SK-N-SH treated with all-trans-retinoic acid at 6 μM for 48 hours (cell line): Measurements from ENCODE around the gene SDK1.

Source experiments
- ATAC-seq: fragments of 200-7000 bp; cut with Tn5 transposase; 3 replicates; pipeline ENCODE4 v1.9.1; 2020; ENCODE audit warnings: mild to moderate bottlenecking, moderate library complexity
- BACH2 ChIP-seq: fragments of 250-450 bp; sonication (Bioruptor Pico); IDR thresholded peaks from 2 replicates; pipeline ENCODE4 v1.9.0; 2021; ENCODE audit warnings: mild to moderate bottlenecking, borderline replicate concordance
- CSDC2 ChIP-seq: fragments of 250-450 bp; sonication (Bioruptor Pico); IDR thresholded peaks from 2 replicates; pipeline ENCODE4 v1.5.0; 2020; ENCODE audit warnings: mild to moderate bottlenecking, moderate library complexity
- CSRNP3 ChIP-seq: fragments of 250-450 bp; sonication (Bioruptor Pico); IDR thresholded peaks from 2 replicates; pipeline ENCODE4 v1.5.1; 2021; ENCODE audit warnings: mild to moderate bottlenecking, moderate library complexity
- ESRRG ChIP-seq: fragments of 250-450 bp; sonication (Bioruptor Pico); IDR thresholded peaks from 2 replicates; pipeline ENCODE4 v1.6.1; 2021; ENCODE audit warnings: mild to moderate bottlenecking
- ISL1 ChIP-seq: fragments of 250-450 bp; sonication (Bioruptor Pico); IDR thresholded peaks from 2 replicates; pipeline ENCODE4 v2.1.2; 2022; ENCODE audit warnings: mild to moderate bottlenecking, moderate library complexity
- PATZ1 ChIP-seq: fragments of 250-450 bp; sonication (Bioruptor Pico); IDR thresholded peaks from 2 replicates; pipeline ENCODE4 v1.8.0; 2020; ENCODE audit warnings: mild to moderate bottlenecking, moderate library complexity, borderline replicate concordance
- PPARA ChIP-seq: fragments of 250-450 bp; sonication (Bioruptor Pico); IDR thresholded peaks from 2 replicates; pipeline ENCODE4 v1.5.0; 2020; ENCODE audit warnings: mild to moderate bottlenecking, borderline replicate concordance
- SNAI2 ChIP-seq: fragments of 250-450 bp; sonication (Bioruptor Pico); IDR thresholded peaks from 2 replicates; pipeline ENCODE4 v1.5.0; 2020; ENCODE audit warnings: mild to moderate bottlenecking, moderate library complexity
- TCF4 ChIP-seq: fragments of 250-450 bp; sonication (Bioruptor Pico); IDR thresholded peaks from 2 replicates; pipeline ENCODE4 v1.8.0; 2021; ENCODE audit warnings: mild to moderate bottlenecking, moderate library complexity, borderline replicate concordance
- TOX ChIP-seq: fragments of 250-450 bp; sonication (Bioruptor Pico); IDR thresholded peaks from 2 replicates; pipeline ENCODE4 v1.8.0; 2021; ENCODE audit warnings: mild to moderate bottlenecking, moderate library complexity, borderline replicate concordance
- TSHZ2 ChIP-seq: fragments of 250-450 bp; sonication (Bioruptor Pico); IDR thresholded peaks from 2 replicates; pipeline ENCODE4 v1.5.0; 2020; ENCODE audit warnings: mild to moderate bottlenecking, moderate library complexity
- ZC3H10 ChIP-seq: fragments of 250-450 bp; sonication (Bioruptor Pico); IDR thresholded peaks from 2 replicates; pipeline ENCODE4 v1.5.1; 2021; ENCODE audit warnings: mild to moderate bottlenecking, moderate library complexity
- ZFP3 ChIP-seq: fragments of 250-450 bp; sonication (Bioruptor Pico); IDR thresholded peaks from 2 replicates; pipeline ENCODE4 v1.5.0; 2020; ENCODE audit warnings: mild to moderate bottlenecking, moderate library complexity
- ZFP30 ChIP-seq: fragments of 450-650 bp; formaldehyde crosslinking; IDR thresholded peaks from 2 replicates; pipeline ENCODE4 v1.5.0; 2022; ENCODE audit warnings: mild to moderate bottlenecking, moderate library complexity
- ZNF70 ChIP-seq: fragments of 450-650 bp; formaldehyde crosslinking; IDR thresholded peaks from 2 replicates; pipeline ENCODE4 v1.5.0; 2020; ENCODE audit warnings: mild to moderate bottlenecking, moderate library complexity
- ZNF8 ChIP-seq: fragments of 450-650 bp; formaldehyde crosslinking; IDR thresholded peaks from 2 replicates; pipeline ENCODE4 v1.5.0; 2020; ENCODE audit warnings: mild to moderate bottlenecking, moderate library complexity
- TF ChIP-seq, protein P1 (sequence below): fragments of 250-450 bp; sonication (Bioruptor Pico); IDR thresholded peaks from 2 replicates; pipeline ENCODE4 v1.5.1; 2020; ENCODE audit warnings: low read depth, mild to moderate bottlenecking, moderate library complexity

Gene SDK1

DNA sequence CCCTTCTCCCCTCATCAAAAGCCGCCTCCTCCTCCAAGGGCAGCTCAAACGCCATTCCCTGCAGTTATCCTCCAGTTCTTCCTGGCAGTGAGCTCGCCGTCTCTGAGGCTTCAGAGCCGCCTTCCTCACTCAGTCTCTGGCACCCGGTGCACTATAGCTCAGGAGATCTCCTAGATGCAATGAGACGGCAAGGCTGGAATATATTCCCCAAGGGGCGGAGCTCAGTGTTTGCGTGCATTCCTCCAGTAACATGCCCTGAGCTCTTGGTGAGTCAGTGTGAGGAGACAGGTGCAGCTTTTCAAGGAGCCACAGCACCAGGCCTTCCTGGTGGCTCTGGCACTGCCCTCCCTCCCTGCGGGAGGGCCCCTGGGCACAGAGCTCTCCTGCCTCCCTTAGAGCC is 868.4 kb downstream of the SDK1 start:
- ATAC-seq: no peak
- TF ChIP-seq TSHZ2 (CRISPR knock-in tag) (no peak), ZC3H10 (no peak), PPARA (CRISPR knock-in tag) (no peak), TCF4 (CRISPR knock-in tag) (no peak), TOX (CRISPR knock-in tag) (no peak), ESRRG (no peak), ZNF70 (no peak)
- TF ChIP-seq, protein P1, sequence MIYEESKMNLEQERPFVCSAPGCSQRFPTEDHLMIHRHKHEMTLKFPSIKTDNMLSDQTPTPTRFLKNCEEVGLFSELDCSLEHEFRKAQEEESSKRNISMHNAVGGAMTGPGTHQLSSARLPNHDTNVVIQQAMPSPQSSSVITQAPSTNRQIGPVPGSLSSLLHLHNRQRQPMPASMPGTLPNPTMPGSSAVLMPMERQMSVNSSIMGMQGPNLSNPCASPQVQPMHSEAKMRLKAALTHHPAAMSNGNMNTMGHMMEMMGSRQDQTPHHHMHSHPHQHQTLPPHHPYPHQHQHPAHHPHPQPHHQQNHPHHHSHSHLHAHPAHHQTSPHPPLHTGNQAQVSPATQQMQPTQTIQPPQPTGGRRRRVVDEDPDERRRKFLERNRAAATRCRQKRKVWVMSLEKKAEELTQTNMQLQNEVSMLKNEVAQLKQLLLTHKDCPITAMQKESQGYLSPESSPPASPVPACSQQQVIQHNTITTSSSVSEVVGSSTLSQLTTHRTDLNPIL (CRISPR knock-in tag): no peak

GRCh38 chr7:4170997-4171786 is 870.1 kb downstream of the SDK1 start:
- no peak for ATAC-seq

More at GRCh38 chr7:4170997-4171786, 870.1 kb downstream of the SDK1 start:
- TF ChIP-seq TSHZ2 (CRISPR knock-in tag) (no peak), CSDC2 (CRISPR knock-in tag) (no peak), BACH2 (CRISPR knock-in tag) (no peak), PPARA (CRISPR knock-in tag) (no peak), SNAI2 (CRISPR knock-in tag) (no peak), PATZ1 (CRISPR knock-in tag) (no peak), ZNF8 (CRISPR knock-in tag) (no peak), ISL1 (CRISPR knock-in tag) (no peak), ZFP30 (no peak), TOX (CRISPR knock-in tag) (no peak), ZNF70 (no peak), CSRNP3 (CRISPR knock-in tag) (no peak), ZFP3 (CRISPR knock-in tag) (no peak), ESRRG (no peak)
- TF ChIP-seq, protein P1 (CRISPR knock-in tag): no peak
